Measurements from ENCODE around the gene BARHL1.

Gene BARHL1

DNA sequence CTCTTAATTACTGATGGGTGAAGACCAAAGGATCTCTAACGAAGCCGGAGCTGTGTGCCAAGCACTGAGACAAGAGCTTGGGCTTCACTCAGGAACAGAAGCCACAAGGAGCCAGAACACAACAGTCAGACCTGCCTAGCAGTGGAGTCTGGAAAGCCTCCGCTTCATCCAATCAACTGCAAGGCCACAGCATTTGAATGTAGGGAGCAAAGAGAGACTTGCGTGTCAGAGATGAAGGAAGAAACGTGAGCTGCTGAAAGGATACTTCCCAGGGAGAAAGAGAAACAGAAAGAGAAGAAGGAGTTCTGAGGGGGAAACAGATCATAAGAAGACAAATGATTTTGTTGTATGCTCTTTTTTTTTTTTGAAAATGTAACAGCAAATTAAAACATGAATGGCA, 43.9 kb downstream of the BARHL1 start:
- no peak for DNase-seq

DNA sequence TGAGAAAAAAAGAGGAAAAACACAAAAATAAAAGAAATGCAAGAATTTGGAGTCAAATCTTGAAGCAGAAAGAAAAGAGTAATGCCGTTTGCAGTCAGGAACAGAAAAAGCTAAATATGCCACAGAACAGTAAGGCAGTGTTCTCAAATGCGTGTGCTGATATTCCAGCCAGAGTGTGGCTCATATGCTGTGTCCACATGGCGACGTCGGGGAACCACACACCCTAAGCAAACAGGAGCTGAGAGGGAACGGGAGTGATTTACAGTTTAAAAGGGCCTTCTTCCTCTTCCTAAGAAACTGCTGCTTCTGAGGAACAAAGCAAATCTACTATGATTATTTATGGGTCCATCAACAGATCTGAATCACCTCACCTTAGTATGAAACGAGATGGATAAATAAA, 44.7 kb downstream of the BARHL1 start:
- no peak for DNase-seq

DNA sequence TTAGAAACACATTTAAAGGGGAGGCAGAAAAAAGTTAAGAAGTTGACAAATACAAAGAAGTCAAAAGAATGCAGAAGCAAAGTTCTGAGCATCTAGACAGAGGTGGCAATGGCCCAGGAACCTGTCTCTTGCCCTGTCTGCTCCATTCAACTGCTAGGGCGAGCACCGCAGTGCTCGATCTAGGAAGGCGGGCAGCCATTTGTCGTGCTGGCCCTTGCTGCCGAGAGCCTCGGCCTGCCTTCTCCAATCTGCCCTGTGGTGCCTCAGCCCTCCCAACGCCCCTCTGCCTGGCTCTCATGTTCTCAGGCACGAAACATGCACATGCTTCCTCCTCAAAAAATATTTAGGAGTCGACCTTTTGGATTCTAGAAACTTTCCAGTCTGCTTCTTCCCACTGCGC, 45.2 kb downstream of the BARHL1 start:
- no peak for DNase-seq

DNA sequence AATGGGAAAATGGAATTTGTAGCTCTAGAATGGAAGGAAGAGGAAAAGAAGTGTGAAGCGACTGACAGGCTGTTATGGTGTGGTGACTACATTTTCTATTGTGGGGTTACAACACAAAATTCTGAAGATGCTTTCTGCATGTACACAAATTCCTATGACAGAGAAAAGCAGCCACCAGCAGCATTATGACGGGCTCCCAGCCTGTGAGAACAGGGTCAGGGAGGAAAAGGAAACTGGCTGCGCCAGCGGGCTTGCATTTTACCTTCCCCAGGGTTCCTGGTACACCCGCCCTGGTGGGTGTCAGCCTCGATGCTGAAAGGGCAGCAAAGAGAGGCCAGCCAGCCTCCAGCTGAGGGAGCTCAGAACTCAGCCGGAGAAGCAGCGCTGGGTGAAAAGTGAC, 46.3 kb downstream of the BARHL1 start:
- no peak for DNase-seq

DNA sequence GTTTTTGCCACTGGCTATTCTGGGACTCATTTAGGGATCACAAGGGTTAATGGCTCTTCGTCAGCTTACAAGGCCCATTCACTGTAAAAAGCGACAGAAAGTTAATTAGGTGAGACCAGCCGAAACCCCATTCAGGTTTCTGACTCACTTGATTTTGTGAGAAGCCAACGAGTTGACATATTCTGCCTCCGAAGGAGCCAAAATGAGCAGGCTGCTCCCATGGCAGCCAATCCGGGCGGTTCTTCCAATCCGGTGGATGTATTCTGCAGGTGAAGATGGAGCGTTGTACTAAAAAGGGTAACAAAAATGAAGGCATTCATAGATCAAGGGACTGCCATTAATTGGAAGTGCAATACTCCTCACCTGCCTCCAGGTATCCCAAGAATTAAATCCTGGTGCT, 47.7 kb downstream of the BARHL1 start:
- no peak for DNase-seq

DNA sequence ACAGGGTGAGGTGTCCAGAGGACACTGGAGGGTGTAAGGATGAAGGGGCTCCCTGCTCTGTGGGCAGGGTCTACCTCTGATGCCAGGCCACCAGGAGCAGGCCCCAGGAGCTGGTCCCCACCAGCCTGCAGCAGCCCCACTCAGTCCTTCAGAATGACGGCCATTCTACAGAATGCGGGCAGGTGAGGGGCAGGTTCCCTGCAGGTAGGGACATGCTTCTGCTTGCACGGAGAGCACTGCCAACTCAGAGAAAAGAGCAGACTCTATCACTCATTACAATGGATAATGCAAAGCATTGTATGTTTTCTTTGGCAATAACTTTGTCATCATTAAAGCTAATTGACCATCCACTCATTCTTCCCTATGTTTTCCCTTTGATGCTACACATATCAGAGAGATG, 48.4 kb downstream of the BARHL1 start:
- no peak for DNase-seq

DNA sequence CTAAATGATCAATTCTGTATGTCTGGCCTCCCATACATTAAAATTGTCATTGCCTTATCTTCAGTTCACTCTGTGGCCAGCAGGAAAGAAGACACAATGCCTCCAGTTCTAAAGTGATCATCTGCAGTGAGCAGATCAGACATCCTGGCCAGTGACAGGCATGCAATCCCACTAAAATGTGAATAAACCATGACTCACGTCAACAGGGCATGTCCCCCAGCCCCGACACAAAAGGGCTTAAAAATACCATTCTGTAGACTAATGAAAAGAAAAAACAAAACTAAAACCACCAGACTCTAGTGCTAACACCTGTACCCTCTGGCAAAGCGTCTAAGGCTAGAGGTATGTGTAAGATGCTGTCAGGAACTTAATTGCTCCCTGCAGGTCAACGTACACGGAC, 48.9 kb downstream of the BARHL1 start:
- no peak for DNase-seq

DNA sequence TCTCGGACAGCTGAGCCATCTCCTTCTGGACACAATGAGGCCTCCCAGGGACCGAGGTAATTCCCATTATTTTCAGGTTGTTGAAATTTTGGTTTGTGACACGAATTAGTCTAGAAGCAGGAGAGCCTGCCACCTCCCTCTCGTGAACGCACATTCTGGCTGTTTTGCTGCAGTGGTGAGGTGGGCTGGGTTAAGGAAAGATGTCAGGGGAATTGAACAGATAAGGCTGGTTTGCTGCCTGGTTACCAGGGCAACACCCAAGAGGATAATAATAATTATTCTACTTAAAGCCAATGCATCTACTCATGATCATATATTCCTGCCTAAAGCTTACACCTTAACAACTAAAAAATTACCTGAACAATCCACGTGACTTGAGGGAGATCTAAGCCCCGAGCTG, 49.3 kb downstream of the BARHL1 start:
- DNase-seq, result no peak

DNA sequence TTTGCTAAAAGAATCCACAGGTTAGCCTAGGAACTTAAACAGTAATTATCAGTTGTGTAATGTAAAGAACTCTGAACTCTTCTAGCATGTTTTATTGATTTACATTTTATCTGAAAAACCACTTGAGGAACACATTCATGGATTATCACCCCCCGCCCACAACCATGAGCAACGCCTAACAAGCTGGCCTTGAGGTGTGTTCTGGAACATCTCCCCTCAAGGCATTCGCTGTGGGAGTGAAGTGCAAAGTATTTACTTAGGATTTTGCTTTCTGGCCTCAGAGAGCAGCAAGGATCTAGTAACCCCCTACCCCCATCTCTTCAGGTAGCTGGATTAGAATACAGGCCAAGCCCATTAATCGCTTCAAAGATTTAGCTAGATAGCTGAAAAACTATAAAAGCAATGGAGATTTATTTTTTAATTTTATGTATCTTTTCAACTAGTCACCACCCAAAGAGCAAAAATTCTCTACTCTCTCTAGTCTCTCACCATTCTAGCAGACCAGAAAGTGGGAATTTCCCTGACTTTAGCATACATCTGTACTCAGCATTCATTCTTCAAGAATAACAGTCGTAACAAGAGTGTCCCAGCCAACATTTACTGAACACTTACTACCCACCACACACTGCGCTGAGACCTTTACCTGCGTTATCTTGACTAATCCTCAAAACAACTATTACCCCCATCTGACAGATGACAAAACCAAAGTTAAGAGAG, 50.2 kb downstream of the BARHL1 start:
- no peak for DNase-seq

DNA sequence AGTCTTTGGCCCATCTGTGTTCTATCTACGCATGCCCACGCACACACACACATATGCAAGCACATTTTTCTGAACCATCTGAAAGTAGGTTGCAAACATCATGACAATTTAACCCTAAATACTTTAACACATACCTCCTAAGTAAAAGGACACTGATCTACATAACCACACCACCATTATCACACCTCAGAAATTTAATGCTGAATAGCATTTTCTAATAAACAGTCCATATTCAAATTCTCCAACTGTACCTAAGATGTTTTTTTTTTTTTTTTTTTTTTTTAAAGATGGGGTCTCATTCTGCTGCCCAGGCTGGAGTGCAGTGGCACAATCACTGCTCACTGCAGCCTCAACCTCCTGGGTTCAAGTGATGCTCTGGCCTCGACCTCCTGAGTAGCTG, 51.9 kb downstream of the BARHL1 start:
- no peak for DNase-seq

DNA sequence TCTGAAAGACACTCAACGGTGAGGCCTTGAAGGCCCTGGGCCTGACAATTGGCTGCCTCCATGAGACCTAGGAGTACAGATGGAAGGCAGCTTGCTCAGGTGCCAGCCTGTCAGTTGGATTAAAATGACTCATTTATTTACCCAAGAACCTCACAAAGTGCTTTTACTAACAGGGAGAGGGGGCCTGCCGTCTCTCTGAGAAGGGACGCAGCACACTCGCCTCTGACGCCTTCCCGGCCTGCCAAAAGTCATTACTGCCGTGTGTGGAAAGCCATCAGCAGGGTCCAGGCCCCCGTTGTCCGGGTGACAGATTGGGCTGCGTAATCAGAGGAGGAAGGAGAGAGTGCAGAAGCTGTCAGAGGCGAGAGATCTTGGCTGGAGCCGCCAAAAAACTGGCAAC, 54.9 kb downstream of the BARHL1 start:
- no peak for DNase-seq

DNA sequence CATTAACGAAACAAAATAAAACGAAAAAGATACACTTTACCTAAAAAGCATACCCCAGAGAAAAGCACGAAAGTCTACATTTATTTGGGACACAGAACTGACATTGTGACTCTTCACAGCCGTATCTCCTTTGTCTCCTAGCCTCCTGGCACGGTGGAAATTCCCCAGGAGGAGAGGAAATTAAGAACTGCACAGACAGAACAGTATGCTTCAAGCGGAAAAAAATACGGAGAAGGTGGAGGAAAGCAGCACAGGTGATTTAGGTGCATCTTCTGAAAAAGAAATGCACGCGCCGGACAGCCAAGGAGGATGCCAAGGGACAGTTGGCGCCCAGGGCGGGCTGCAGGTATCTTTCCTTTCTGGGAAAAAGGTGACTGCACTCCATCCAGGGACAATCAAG, 55.4 kb downstream of the BARHL1 start:
- DNase-seq, result no peak

DNA sequence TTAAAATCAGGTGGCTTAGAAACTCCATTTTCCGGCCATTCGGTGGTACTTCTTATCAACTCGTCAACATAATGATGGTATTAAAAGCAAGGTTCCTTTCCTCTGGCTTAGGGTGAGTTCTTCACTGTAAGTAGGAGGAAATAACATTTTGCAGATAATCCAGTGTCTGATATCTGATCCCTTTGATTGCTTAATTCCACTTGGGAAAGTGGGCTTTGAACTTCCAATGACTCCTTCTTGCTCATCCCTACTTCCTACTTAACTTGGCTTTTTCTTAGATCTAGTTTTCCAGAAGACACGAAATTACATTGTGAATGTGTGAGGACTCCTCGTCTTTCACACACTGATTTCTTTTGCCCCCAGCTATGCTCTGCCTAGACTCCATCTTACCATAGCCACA, 55.8 kb downstream of the BARHL1 start:
- DNase-seq, result no peak

DNA sequence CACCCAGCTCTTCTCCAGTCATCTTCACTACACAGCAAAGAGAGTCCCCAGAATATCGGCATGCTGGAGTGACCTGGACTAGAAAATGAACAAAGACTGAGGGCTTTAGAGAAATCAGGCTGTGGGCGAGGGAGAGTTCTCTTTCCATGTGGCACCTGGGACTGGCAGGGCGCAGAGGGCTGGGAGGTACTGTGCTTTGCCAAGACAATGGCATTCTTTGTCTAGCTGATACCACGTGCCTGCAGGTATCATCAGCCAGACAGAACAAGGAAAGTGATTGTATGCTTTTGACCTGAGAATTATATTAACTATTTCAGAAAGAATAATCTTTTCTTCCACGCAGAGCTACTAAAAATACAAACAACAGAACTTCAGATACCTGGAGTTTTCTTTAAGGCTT, 56.9 kb downstream of the BARHL1 start:
- DNase-seq, result no peak

Data from left hindlimb (tissue), 1 donor.